Peyer's patch (tissue), 4 donors: ENCODE measurements around the gene NSRP1. TPM values are rescaled to one million over a fixed set of nuclear protein-coding genes. Genes with fewer than 3 reads are reported as not detected.
"Not testable (repeated sequence)": the region's sequence is repeated elsewhere in the genome, so short reads cannot be mapped to it uniquely, and the experiment has no call there.

ENCODE experiments used
- DNase-seq, 3 donors: peaks; one replicate each; pipeline ENCODE4 v3.0.0-alpha.2; 2017 to 2019
- H3K27ac ChIP-seq, 4 donors: fragments of 200-600 bp; sonication (generic); one replicate each; pipeline ENCODE4 v1.5.1; 2016 to 2019
- H3K27me3 ChIP-seq, 2 donors: fragments of 200-600 bp; sonication (generic); one replicate each; pipeline ENCODE4 v1.5.1; 2019
- H3K36me3 ChIP-seq, 3 donors: fragments of 200-600 bp; sonication (generic); one replicate each; pipeline ENCODE4 v1.5.1; 2016 to 2019
- H3K4me1 ChIP-seq, 4 donors: fragments of 200-600 bp; sonication (generic); one replicate each; pipeline ENCODE4 v1.5.1; 2016 to 2019
- H3K4me3 ChIP-seq, 4 donors: fragments of 200-600 bp; sonication (generic); 1 replicate in 3 of 4; 2 replicates in 1 of 4; pipeline ENCODE4 v1.5.1; 2016 to 2019; ENCODE audit warnings: mild to moderate bottlenecking in 1 of 4
- H3K9me3 ChIP-seq, 4 donors: fragments of 200-600 bp; sonication (generic); one replicate each; pipeline ENCODE4 v1.5.1; 2016 to 2019; ENCODE audit warnings: mild to moderate bottlenecking in 1 of 4
- CTCF ChIP-seq, 6 experiments: fragments of 450-650 bp in 4 of 6; fragments of 200-600 bp in 2 of 6; sonication (generic) in 1 of 6; IDR thresholded peaks; one replicate each; pipeline ENCODE4 v1.5.1; 2017 to 2019; ENCODE audit warnings: antibody characterized with exemption in 6 of 6, mild to moderate bottlenecking in 3 of 6, moderate library complexity in 1 of 6
- POLR2A ChIP-seq, 2 donors: fragments of 450-650 bp; IDR thresholded peaks; one replicate each; pipeline ENCODE4 v1.5.1; 2017; ENCODE audit warnings: antibody characterized with exemption in 2 of 2, mild to moderate bottlenecking in 2 of 2, moderate library complexity in 2 of 2
- total RNA-seq, 4 donors: library from RNA; depleted of rRNA; stranded (reverse); fragments of >200 nt; gene quantifications; one replicate each; pipeline ENCODE4 v1.1.0, GENCODE V29; 2016

Gene NSRP1
- total RNA-seq, 4 donors from 2014 or later, result 16.5 to 134 (median 30.6) TPM

- H3K4me3 ChIP-seq, result no peak overlapping the region
- H3K9me3 ChIP-seq, result no peaks in the 10 kb centered on the region
- no peaks in the 10 kb centered on the region for H3K27me3 ChIP-seq
- DNase-seq, result no peak
- H3K36me3 ChIP-seq, result peaks cover 0 to 14% (median 0%) of the 10 kb centered on the region in 3 donors
- no peaks in the 10 kb centered on the region for H3K4me1 ChIP-seq
- no peak overlapping the region for H3K27ac ChIP-seq
- TF ChIP-seq CTCF (IDR thresholded peaks at IDR 0.05), result no peak
- TF ChIP-seq POLR2A (IDR thresholded peaks at IDR 0.05), result no peak
These were observed 13.5 kb downstream of the NSRP1 start for GRCh38 chr17:30130121-30130520.

GRCh38 chr17:30132615-30133014, 16.0 kb downstream of the NSRP1 start:
- Histone ChIP-seq H3K36me3 (peaks cover 0 to 17% (median 0%) of the 10 kb centered on the region in 3 donors), H3K27ac (no peak overlapping the region)

GRCh38 chr17:30133197-30133596, 16.6 kb downstream of the NSRP1 start:
- Histone ChIP-seq H3K27ac (no peak overlapping the region), H3K9me3 (no peaks in the 10 kb centered on the region), H3K36me3 (peaks cover 0 to 12% (median 0%) of the 10 kb centered on the region in 3 donors), H3K4me3 (no peak overlapping the region), H3K4me1 (no peaks in the 10 kb centered on the region), H3K27me3 (no peaks in the 10 kb centered on the region)
- TF ChIP-seq CTCF (IDR thresholded peaks at IDR 0.05) (no peak), POLR2A (IDR thresholded peaks at IDR 0.05) (no peak)
- no peak for DNase-seq

More at GRCh38 chr17:30132615-30133014, 16.0 kb downstream of the NSRP1 start:
- no peak overlapping the region for H3K4me3 ChIP-seq
- no peak for TF ChIP-seq CTCF (IDR thresholded peaks at IDR 0.05)
- no peaks in the 10 kb centered on the region for H3K9me3 ChIP-seq
- no peak for DNase-seq
- H3K27me3 ChIP-seq, result no peaks in the 10 kb centered on the region
- H3K4me1 ChIP-seq, result no peaks in the 10 kb centered on the region

GRCh38 chr17:30134551-30134950, 17.9 kb downstream of the NSRP1 start:
- Histone ChIP-seq H3K9me3 (no peaks in the 10 kb centered on the region), H3K27ac (no peak overlapping the region), H3K27me3 (no peaks in the 10 kb centered on the region), H3K36me3 (peaks cover 0 to 10% (median 0%) of the 10 kb centered on the region in 3 donors), H3K4me1 (no peaks in the 10 kb centered on the region), H3K4me3 (no peak overlapping the region)
- TF ChIP-seq POLR2A (IDR thresholded peaks at IDR 0.05), result no peak
- no peak for TF ChIP-seq CTCF (IDR thresholded peaks at IDR 0.05)
- no peak for DNase-seq

- DNase-seq, result no peak
- Histone ChIP-seq H3K9me3 (no peaks in the 10 kb centered on the region), H3K4me1 (no peaks in the 10 kb centered on the region), H3K4me3 (no peak overlapping the region), H3K27ac (no peak overlapping the region), H3K27me3 (no peaks in the 10 kb centered on the region), H3K36me3 (peaks cover 0 to 5% (median 0%) of the 10 kb centered on the region in 3 donors)
- TF ChIP-seq CTCF (IDR thresholded peaks at IDR 0.05) (no peak), POLR2A (IDR thresholded peaks at IDR 0.05) (no peak)
These were observed 20.5 kb downstream of the NSRP1 start for GRCh38 chr17:30137158-30137557.

- not testable (repeated sequence) for H3K4me1 ChIP-seq, H3K4me3 ChIP-seq, H3K9me3 ChIP-seq, DNase-seq, H3K36me3 ChIP-seq, H3K27me3 ChIP-seq, H3K27ac ChIP-seq
These were observed 31.2 kb downstream of the NSRP1 start for GRCh38 chr17:30147860-30148259.
